Effector memory CD4-positive, alpha-beta T cell (primary cell): ENCODE results near the gene PLXNB2.
"Not testable (repeated sequence)": the region's sequence is repeated elsewhere in the genome, so short reads cannot be mapped to it uniquely, and the experiment has no call there.

Experiments
- DNase-seq, 3 donors: peaks; one replicate each; pipeline ENCODE4 v3.0.0-alpha.2; 2020
- H3K27ac ChIP-seq: 2 replicates; pipeline ENCODE4 v1.7.0; 2013; ENCODE audit warnings: mild to moderate bottlenecking, low read length, moderate library complexity; ENCODE audit not compliant: insufficient read depth, poor library complexity, severe bottlenecking
- H3K27me3 ChIP-seq: replicated peaks from 2 replicates; pipeline ENCODE4 v1.7.0; 2013; ENCODE audit warnings: mild to moderate bottlenecking, low read length; ENCODE audit not compliant: insufficient read depth, control insufficient read depth, poor library complexity, severe bottlenecking
- H3K36me3 ChIP-seq: 2 replicates; pipeline ENCODE4 v1.7.0; 2013; ENCODE audit warnings: mild to moderate bottlenecking, low read length, moderate library complexity; ENCODE audit not compliant: control insufficient read depth, insufficient read depth
- H3K4me1 ChIP-seq: 2 replicates; pipeline ENCODE4 v1.7.0; 2013; ENCODE audit warnings: low read length, mild to moderate bottlenecking; ENCODE audit not compliant: control insufficient read depth, insufficient read depth, poor library complexity, severe bottlenecking
- H3K4me3 ChIP-seq: 2 replicates; pipeline ENCODE4 v1.7.0; 2013; ENCODE audit warnings: low read length, low read depth, mild to moderate bottlenecking; ENCODE audit not compliant: insufficient read depth, poor library complexity, severe bottlenecking
- H3K9me3 ChIP-seq: 2 replicates; pipeline ENCODE4 v1.7.0; 2013; ENCODE audit warnings: mild to moderate bottlenecking, low read length, moderate library complexity; ENCODE audit not compliant: control insufficient read depth

PLXNB2 gene

GRCh38 chr22:50280022-50280707, 27.3 kb downstream of the PLXNB2 start:
- Histone ChIP-seq H3K4me1 (no peaks in the 10 kb centered on the region), H3K36me3 (no peaks in the 10 kb centered on the region)

GRCh38 chr22:50278956-50279619, 28.4 kb downstream of the PLXNB2 start:
- DNase-seq: no peak
- H3K36me3 ChIP-seq: no peaks in the 10 kb centered on the region

More at GRCh38 chr22:50280022-50280707, 27.3 kb downstream of the PLXNB2 start:
- DNase-seq: no peak
- Histone ChIP-seq H3K27me3 (no peaks in the 10 kb centered on the region), H3K27ac (no peak overlapping the region), H3K9me3 (no peaks in the 10 kb centered on the region), H3K4me3 (no peak overlapping the region)

GRCh38 chr22:50278461-50278860, 29.0 kb downstream of the PLXNB2 start:
- H3K9me3 ChIP-seq: no peaks in the 10 kb centered on the region
- no peak overlapping the region for H3K4me3 ChIP-seq
- no peak for DNase-seq
- H3K36me3 ChIP-seq: no peaks in the 10 kb centered on the region
- no peaks in the 10 kb centered on the region for H3K27me3 ChIP-seq
- no peak overlapping the region for H3K27ac ChIP-seq
- H3K4me1 ChIP-seq: peaks cover 3% of the 10 kb centered on the region

More at GRCh38 chr22:50278956-50279619, 28.4 kb downstream of the PLXNB2 start:
- no peak overlapping the region for H3K27ac ChIP-seq
- H3K27me3 ChIP-seq: no peaks in the 10 kb centered on the region
- peaks cover 3% of the 10 kb centered on the region for H3K4me1 ChIP-seq
- no peaks in the 10 kb centered on the region for H3K9me3 ChIP-seq
- H3K4me3 ChIP-seq: no peak overlapping the region

GRCh38 chr22:50277761-50278160, 29.7 kb downstream of the PLXNB2 start:
- H3K36me3 ChIP-seq: no peaks in the 10 kb centered on the region

GRCh38 chr22:50276143-50276542, 31.3 kb downstream of the PLXNB2 start:
- Histone ChIP-seq H3K27ac (no peak overlapping the region), H3K4me1 (peaks cover 13% of the 10 kb centered on the region), H3K27me3 (no peaks in the 10 kb centered on the region), H3K36me3 (no peaks in the 10 kb centered on the region), H3K4me3 (no peak overlapping the region), H3K9me3 (no peaks in the 10 kb centered on the region)
- peak in 2 of 3 donors; percentile 31 to 51 for DNase-seq

More at GRCh38 chr22:50277761-50278160, 29.7 kb downstream of the PLXNB2 start:
- H3K27me3 ChIP-seq: no peaks in the 10 kb centered on the region
- DNase-seq: no peak
- no peak overlapping the region for H3K4me3 ChIP-seq
- H3K4me1 ChIP-seq: peaks cover 3% of the 10 kb centered on the region
- H3K9me3 ChIP-seq: no peaks in the 10 kb centered on the region
- H3K27ac ChIP-seq: no peak overlapping the region

GRCh38 chr22:50275181-50276055, 32.0 kb downstream of the PLXNB2 start:
- no peaks in the 10 kb centered on the region for H3K9me3 ChIP-seq
- no peak overlapping the region for H3K4me3 ChIP-seq
- H3K27ac ChIP-seq: no peak overlapping the region
- H3K27me3 ChIP-seq: no peaks in the 10 kb centered on the region
- DNase-seq: no peak
- H3K4me1 ChIP-seq: peaks cover 20% of the 10 kb centered on the region
- H3K36me3 ChIP-seq: no peaks in the 10 kb centered on the region

- no peaks in the 10 kb centered on the region for H3K27me3 ChIP-seq
- no peaks in the 10 kb centered on the region for H3K36me3 ChIP-seq
- H3K4me3 ChIP-seq: no peak overlapping the region
- no peaks in the 10 kb centered on the region for H3K9me3 ChIP-seq
- no peak for DNase-seq
- no peak overlapping the region for H3K27ac ChIP-seq
- peaks cover 23% of the 10 kb centered on the region for H3K4me1 ChIP-seq
Measured at GRCh38 chr22:50274771-50275170, 32.7 kb downstream of the PLXNB2 start.

- H3K27me3 ChIP-seq: no peaks in the 10 kb centered on the region
- no peaks in the 10 kb centered on the region for H3K9me3 ChIP-seq
- no peak for DNase-seq
- no peak overlapping the region for H3K27ac ChIP-seq
- no peaks in the 10 kb centered on the region for H3K36me3 ChIP-seq
- peaks cover 28% of the 10 kb centered on the region for H3K4me1 ChIP-seq
- no peak overlapping the region for H3K4me3 ChIP-seq
Measured at GRCh38 chr22:50274311-50274710, 33.1 kb downstream of the PLXNB2 start.

- DNase-seq, H3K27ac ChIP-seq, H3K4me3 ChIP-seq, H3K9me3 ChIP-seq, H3K27me3 ChIP-seq, H3K36me3 ChIP-seq: not testable (repeated sequence)
- H3K4me1 ChIP-seq: peaks cover 28% of the 10 kb centered on the region
Measured at GRCh38 chr22:50273781-50274180, 33.7 kb downstream of the PLXNB2 start.
